ENCODE measurements around the gene TMEM88. TPM values are rescaled to one million over a fixed set of nuclear protein-coding genes. Genes with fewer than 3 reads are reported as not detected.

Gene TMEM88
- total RNA-seq, 1 experiment from 2014 or later: 2.8 TPM

DNA sequence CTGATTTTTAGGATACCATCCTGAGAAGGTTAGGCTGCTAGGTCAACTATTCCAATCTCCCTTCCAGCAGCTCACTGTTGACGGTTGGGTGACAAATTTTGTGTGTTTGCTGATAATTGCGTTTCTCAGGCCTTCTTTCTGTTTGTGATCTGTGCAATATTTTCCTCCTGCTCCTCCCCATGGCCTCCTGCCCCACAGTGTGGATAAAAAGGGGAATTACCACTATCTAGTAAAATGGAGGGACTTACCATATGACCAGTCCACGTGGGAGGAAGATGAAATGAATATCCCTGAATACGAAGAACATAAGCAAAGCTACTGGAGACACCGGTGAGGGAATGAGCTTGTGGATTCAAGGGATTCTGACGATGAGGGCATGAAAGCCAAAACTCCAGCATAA lies 42.9 kb downstream of the TMEM88 start:
- ChIA-PET RAD21 (ENCODE audit: low non-redundant PET in 1 of 2, low total read pairs in 2 of 2, uncharacterized antibody in 2 of 2, unreplicated experiment in 2 of 2) (no interaction called here), CTCF (interaction anchor here (0.6 to 1.3 kb wide), 3 partner anchors 35 to 159 kb away, joined by 3 to 4 read pairs (median 3); partner anchors contain the start of gene KDM6B), POLR2A (no interaction called here)
- Histone ChIP-seq H3K4me1 (ENCODE audit: control insufficient read depth in 1 of 2, insufficient read depth in 2 of 2, low read length in 2 of 2) (no peaks in the 10 kb centered on the region; a peak in 1 of 4 replicates), H3K4me3 (replicated peaks in 1 of 2; ENCODE audit: low read depth in 1 of 2, low read length in 2 of 2) (no peak overlapping the region), H3K36me3 (ENCODE audit: control insufficient read depth in 1 of 2, insufficient read depth in 2 of 2, low read length in 2 of 2) (peaks cover 31 to 51% of the 10 kb centered on the region in 2 experiments; a peak in 3 of 4 replicates), H3K9me3 (ENCODE audit: control insufficient read depth in 1 of 2, insufficient read depth in 1 of 2, low read depth in 1 of 2, low read length in 2 of 2) (no peaks in the 10 kb centered on the region), H4K20me1 (ENCODE audit: insufficient read depth) (no peaks in the 10 kb centered on the region), H3K27ac (ENCODE audit: low read depth, low read length) (no peak overlapping the region), H3K27me3 (ENCODE audit: insufficient read depth, low read length) (no peaks in the 10 kb centered on the region), H2AFZ (ENCODE audit: low read depth, low read length, poor library complexity, severe bottlenecking) (no peak overlapping the region), H3K9me2 (ENCODE audit: insufficient read depth) (no peaks in the 10 kb centered on the region), H3K4me2 (ENCODE audit: low read length) (no peak overlapping the region), H3K79me2 (ENCODE audit: insufficient read depth, low read length) (no peaks in the 10 kb centered on the region), H3K9ac (ENCODE audit: low read length) (no peak overlapping the region)
- TF ChIP-seq JUND (IDR thresholded peaks at IDR 0.05): no peak
- TF ChIP-seq RAD21 (IDR thresholded peaks at IDR 0.05; ENCODE audit: low read depth): peak; percentile 77
- no peak for TF ChIP-seq SIN3A (IDR thresholded peaks at IDR 0.05; ENCODE audit: low read depth)
- TF ChIP-seq YY1 (IDR thresholded peaks at IDR 0.05; ENCODE audit: extremely low read depth, insufficient replicate concordance, low read depth, low read length): no peak
- TF ChIP-seq, protein P1, sequence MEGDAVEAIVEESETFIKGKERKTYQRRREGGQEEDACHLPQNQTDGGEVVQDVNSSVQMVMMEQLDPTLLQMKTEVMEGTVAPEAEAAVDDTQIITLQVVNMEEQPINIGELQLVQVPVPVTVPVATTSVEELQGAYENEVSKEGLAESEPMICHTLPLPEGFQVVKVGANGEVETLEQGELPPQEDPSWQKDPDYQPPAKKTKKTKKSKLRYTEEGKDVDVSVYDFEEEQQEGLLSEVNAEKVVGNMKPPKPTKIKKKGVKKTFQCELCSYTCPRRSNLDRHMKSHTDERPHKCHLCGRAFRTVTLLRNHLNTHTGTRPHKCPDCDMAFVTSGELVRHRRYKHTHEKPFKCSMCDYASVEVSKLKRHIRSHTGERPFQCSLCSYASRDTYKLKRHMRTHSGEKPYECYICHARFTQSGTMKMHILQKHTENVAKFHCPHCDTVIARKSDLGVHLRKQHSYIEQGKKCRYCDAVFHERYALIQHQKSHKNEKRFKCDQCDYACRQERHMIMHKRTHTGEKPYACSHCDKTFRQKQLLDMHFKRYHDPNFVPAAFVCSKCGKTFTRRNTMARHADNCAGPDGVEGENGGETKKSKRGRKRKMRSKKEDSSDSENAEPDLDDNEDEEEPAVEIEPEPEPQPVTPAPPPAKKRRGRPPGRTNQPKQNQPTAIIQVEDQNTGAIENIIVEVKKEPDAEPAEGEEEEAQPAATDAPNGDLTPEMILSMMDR (IDR thresholded peaks at IDR 0.05 in 2 of 3, conservative IDR thresholded peaks at IDR 0.05 in 1 of 3; ENCODE audit: borderline replicate concordance in 1 of 3, insufficient read depth in 1 of 3, low read depth in 2 of 3, low read length in 2 of 3): peak; percentile 34 to 69 (median 59); a peak in 4 of 6 replicates
- no peak for TF ChIP-seq POLR2A (IDR thresholded peaks at IDR 0.05; ENCODE audit: borderline replicate concordance, extremely low read depth, insufficient read depth, insufficient read length)
- TF ChIP-seq POLR2AphosphoS5 (IDR thresholded peaks at IDR 0.05; ENCODE audit: low read depth, low read length): no peak
- DNase-seq (ENCODE audit: low read depth, low spot score) (no peak), ATAC-seq (peak; percentile 64)
- intact Hi-C loops (cut with micrococcal nuclease): loop anchor here (1.0 to 5.0 kb wide), 2 partner anchors 35 to 75 kb away; no protein-coding TSS in a partner anchor
- BruUV-seq (replicated peaks): no TSS peak

All from HCT116 (cell line).